Jurkat, Clone E6-1 (cell line): ENCODE results near the gene HAO1.
A peak's percentile ranks its signal among the peaks of the same experiment; 100 is the strongest.

Experiments
- DNase-seq: peaks from one replicate; pipeline ENCODE4 v3.0.0-alpha.2; 2011; ENCODE audit warnings: low read depth, low spot score
- H3K4me3 ChIP-seq: 2 replicates; pipeline ENCODE4 v1.5.1; 2011; ENCODE audit warnings: mild to moderate bottlenecking, low read length, control low read depth, moderate library complexity

HAO1 gene

DNA sequence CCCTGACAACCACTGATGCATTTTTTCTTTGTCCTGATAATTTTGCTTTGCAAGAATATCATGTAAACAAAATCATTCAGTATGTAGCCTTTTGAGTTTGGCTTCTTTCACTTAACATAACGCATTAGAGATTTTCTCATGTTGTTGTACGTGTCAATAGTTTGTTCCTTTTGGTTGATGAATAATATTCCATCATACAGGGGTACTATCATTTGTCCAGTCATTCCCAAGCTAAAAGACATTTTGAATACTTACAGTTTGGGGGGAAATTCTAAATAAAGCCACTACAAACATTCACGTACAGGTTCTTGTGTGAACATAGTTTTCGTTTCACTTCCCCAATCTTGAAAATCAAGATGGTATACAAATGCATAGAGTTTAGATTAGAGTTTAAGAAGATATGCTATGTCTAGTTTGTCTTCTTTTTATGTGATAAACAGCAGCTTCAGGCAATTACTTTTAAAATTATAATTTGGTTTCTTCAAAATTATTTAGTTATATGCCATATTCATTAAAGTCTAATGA, 5.2 kb downstream of the HAO1 start:
- DNase-seq = no peak
- no peak overlapping the region for H3K4me3 ChIP-seq

- no peak for DNase-seq
- no peak overlapping the region for H3K4me3 ChIP-seq
Measured at GRCh38 chr20:7933346-7933745, 6.9 kb downstream of the HAO1 start.

DNA sequence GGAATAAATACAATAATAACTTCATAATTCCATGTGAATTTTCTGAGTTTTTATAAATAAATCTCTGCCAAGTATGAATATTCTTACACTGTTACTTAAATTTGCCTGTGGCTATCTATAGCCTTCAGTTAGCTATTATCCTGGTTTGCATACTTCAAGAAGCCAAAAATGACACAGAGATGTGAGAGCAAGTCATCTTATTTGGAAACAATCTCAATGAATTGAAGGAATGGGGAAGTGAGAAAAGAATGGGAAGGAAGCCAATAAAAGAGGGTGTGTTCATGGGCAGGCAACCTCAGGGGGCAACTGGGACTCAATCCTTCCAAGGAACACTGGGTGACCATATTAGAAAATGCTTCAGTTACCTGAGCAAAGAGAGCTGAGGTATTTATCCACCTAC, 9.9 kb downstream of the HAO1 start:
- H3K4me3 ChIP-seq = no peak overlapping the region
- no peak for DNase-seq

- DNase-seq = peak; percentile 3
- H3K4me3 ChIP-seq = no peak overlapping the region
Measured at GRCh38 chr20:7926767-7927166, 13.5 kb downstream of the HAO1 start.

- no peak overlapping the region for H3K4me3 ChIP-seq
- no peak for DNase-seq
Measured at GRCh38 chr20:7926323-7926722, 13.9 kb downstream of the HAO1 start.

GRCh38 chr20:7924692-7925091, 15.6 kb downstream of the HAO1 start:
- no peak overlapping the region for H3K4me3 ChIP-seq
- no peak for DNase-seq

DNA sequence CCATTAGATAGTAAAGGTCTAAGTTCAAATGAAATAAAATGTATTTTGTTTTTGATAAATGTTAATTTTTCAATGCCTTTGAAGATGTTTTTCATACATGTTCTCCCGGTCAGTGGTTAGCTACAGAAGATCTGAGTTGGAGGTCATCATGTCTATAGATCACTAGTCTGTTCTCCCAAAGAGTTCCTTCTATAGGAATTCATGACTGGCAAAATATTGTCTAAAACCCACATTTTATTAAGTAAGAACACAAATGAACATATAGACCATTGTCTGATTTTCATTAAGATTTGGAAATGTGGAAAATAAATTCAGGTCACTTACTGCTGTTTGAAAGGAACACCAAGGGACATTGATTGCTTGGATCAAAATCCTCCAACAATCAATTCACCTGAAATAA, 23.6 kb downstream of the HAO1 start:
- DNase-seq = no peak
- H3K4me3 ChIP-seq = no peak overlapping the region

GRCh38 chr20:7912551-7912950, 27.7 kb downstream of the HAO1 start:
- DNase-seq = no peak
- H3K4me3 ChIP-seq = no peak overlapping the region

DNA sequence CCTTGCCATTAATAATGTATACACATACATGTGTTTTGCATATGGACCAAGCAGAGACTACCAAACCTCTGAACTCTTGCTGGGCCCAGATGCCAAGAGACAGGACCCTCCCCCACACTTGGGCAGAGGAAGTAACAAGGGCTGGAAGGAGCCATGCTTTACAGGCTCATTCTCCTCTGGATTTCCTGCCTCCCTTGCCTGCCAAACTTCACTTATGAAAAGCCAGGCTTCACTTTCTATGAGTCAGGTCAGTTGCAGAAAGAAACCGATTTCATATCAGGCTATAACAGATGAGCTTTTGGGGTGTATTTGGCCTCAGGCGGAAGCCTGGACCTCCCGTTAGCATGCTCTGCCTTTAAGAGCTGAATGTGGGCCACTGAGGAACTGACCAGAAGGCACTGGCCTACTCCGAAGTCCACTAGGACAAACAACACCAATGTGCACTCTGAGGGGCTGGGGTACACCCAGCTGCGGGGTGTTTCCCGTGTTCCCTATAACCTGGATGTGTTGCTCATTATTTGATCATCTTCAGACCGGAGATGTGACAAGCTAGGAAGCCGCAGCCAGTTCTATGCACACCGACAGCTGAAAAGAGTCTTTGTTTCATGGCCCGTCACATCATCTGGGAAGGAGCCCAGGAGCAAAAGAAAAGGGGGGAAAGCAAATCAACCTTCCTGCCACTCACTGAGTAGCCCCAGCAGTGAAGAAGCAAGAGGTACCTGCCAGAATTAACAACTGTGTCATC, 28.5 kb downstream of the HAO1 start:
- no peak for DNase-seq
- H3K4me3 ChIP-seq = no peak overlapping the region

DNA sequence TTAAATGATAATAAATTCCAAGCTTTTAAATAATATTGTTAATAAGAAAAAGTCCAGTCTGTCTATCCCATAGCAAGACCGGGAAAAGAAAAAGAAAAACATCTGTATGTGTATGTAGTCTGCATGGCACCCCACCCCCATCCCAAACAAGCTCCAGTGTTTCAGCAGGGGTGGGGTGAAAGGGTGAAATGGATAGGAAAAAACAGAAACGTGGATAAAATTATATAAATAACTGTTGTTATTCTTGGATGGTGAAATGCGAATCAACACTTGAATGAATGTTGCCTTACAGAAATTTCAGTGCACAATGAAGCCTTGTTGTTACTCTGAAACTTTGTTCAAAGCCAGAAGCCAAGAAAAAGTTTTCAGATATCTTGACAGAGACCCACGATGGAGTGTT, 31.4 kb downstream of the HAO1 start:
- H3K4me3 ChIP-seq = no peak overlapping the region
- DNase-seq = no peak

- no peak for DNase-seq
- H3K4me3 ChIP-seq = no peak overlapping the region
Measured at GRCh38 chr20:7903429-7903828, 36.8 kb downstream of the HAO1 start.

GRCh38 chr20:7902879-7903278, 37.4 kb downstream of the HAO1 start:
- no peak for DNase-seq
- H3K4me3 ChIP-seq = no peak overlapping the region

GRCh38 chr20:7897781-7898364, 42.4 kb downstream of the HAO1 start:
- no peak overlapping the region for H3K4me3 ChIP-seq
- no peak for DNase-seq

DNA sequence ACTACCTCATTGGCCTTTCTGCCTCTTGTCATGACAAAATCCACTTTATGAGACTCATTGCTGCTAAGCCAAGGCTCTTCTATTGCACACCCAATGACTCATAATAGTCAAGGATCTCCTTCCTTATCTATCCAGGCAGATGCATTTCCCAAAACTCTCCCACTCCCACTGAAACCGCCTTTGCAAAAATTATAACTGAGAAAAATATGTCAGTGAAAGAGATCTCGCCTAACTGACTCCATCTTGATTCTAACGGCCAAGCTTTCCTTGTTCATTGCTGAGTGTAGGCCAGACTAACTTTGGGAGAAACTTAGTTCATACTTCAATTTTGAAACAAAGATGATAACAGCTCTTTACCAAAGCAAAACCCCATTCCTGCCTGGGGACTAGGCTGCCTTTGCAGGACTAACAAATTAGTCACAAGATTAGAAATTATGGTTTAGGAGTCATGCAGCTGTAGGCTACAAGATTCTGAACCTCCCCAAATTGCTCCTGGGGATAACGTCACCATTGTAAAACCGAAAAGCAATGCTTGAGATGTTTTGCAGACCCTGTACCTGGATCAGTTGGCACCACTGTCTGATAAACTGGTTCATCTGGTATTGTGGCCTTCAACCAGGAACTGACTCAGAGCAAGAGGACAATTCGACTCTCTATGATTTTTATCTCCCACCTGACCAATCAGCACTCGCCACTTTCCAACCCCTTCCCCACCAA, 47.1 kb downstream of the HAO1 start:
- no peak for DNase-seq
- H3K4me3 ChIP-seq = no peak overlapping the region

- no peak for DNase-seq
- no peak overlapping the region for H3K4me3 ChIP-seq
Measured at GRCh38 chr20:7891705-7892104, 48.6 kb downstream of the HAO1 start.

- DNase-seq = no peak
- H3K4me3 ChIP-seq = no peak overlapping the region
Measured at GRCh38 chr20:7889736-7890135, 50.5 kb downstream of the HAO1 start.

- DNase-seq = no peak
- H3K4me3 ChIP-seq = no peak overlapping the region
Measured at GRCh38 chr20:7883741-7884140, 56.5 kb downstream of the HAO1 start.

GRCh38 chr20:7883309-7883708, 56.9 kb downstream of the HAO1 start:
- no peak overlapping the region for H3K4me3 ChIP-seq
- DNase-seq = no peak

DNA sequence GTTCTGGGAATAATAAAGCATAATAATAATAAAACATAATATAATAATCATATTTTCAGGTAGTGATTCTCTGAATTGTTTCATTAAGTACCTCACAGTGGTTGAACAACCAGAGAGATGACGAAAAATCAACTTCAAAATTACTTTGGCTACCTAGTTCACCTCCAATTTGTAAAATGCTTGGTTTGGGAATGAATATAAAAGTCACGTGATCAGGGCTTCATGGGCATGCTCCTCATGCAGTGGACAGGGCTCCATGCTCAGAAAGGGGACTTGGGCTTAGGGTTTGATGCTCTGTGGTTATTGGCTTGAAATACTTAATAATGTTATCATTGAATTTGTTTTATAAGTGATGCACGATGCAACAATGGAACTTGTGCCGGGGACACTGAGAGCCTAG, 58.2 kb downstream of the HAO1 start:
- DNase-seq = no peak
- H3K4me3 ChIP-seq = no peak overlapping the region

DNA sequence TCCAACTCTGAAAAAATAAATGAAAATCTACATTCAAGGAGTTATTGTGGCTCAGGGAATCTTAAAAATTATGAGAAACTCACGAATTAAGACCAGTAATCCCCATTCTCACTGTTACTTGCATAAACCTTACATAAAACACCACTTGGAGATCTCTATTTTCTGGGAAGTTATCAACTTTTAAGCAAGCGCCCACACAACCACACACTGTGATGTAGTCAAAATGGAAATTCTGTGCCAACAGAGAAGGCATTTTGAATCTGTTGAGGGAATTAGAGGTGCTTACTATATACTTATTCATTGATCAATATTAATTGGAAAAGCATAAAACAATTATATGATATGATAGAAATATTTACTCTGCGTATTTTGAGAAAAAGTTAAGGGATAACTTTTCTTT, 58.7 kb downstream of the HAO1 start:
- DNase-seq = no peak
- H3K4me3 ChIP-seq = no peak overlapping the region
